Endothelial cell of umbilical vein (primary cell): Measurements from ENCODE around the gene KLHL1.

ENCODE experiments used
- FOS ChIP-seq: IDR thresholded peaks from 2 replicates; pipeline ENCODE4 v1.6.1; 2011; ENCODE audit warnings: mild to moderate bottlenecking, low read length, moderate library complexity, borderline replicate concordance; ENCODE audit not compliant: insufficient read depth
- POLR2A ChIP-seq: IDR thresholded peaks from 2 replicates; pipeline ENCODE4 v1.6.1; 2012; ENCODE audit warnings: low read depth, mild to moderate bottlenecking, control low read depth, low read length
- TF ChIP-seq, protein P1 (sequence below), 2 donors: IDR thresholded peaks; 1 replicate in 1 of 2; 2 replicates in 1 of 2; pipeline ENCODE4 v1.5.1; 2011; ENCODE audit warnings: low read length in 2 of 2, mild to moderate bottlenecking in 2 of 2, moderate library complexity in 2 of 2, control low read depth in 1 of 2, inconsistent platforms in 1 of 2, low read depth in 1 of 2; ENCODE audit not compliant: insufficient read depth in 1 of 2; ENCODE audit errors: extremely low read depth in 1 of 2

DNA sequence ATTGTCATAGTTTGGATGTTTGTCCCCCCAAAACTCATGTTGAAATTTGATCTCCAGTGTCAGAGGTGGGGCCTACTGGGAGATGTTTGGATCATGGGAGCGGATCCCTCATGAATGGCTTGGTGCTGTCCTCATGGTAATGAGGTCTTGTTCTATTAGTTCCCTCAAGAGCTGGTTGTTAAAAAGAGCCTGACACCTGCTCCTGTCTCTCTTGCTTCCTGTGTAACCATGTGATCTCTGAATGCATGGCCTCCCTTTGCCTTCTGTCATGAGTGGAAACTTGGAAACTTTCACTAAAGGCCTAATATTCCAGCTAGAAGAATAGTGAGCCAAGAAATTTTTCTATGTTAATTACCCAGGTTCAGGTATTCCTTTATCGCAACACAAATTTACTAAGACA lies 312.0 kb downstream of the KLHL1 start:
- TF ChIP-seq, protein P1, sequence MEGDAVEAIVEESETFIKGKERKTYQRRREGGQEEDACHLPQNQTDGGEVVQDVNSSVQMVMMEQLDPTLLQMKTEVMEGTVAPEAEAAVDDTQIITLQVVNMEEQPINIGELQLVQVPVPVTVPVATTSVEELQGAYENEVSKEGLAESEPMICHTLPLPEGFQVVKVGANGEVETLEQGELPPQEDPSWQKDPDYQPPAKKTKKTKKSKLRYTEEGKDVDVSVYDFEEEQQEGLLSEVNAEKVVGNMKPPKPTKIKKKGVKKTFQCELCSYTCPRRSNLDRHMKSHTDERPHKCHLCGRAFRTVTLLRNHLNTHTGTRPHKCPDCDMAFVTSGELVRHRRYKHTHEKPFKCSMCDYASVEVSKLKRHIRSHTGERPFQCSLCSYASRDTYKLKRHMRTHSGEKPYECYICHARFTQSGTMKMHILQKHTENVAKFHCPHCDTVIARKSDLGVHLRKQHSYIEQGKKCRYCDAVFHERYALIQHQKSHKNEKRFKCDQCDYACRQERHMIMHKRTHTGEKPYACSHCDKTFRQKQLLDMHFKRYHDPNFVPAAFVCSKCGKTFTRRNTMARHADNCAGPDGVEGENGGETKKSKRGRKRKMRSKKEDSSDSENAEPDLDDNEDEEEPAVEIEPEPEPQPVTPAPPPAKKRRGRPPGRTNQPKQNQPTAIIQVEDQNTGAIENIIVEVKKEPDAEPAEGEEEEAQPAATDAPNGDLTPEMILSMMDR (IDR thresholded peaks at IDR 0.05; ENCODE audit: extremely low read depth in 1 of 2, insufficient read depth in 1 of 2, low read depth in 1 of 2, low read length in 2 of 2) = no peak
- no peak for TF ChIP-seq POLR2A
- no peak for TF ChIP-seq FOS
